NCI-H524 treated with DMSO at 0.1 percent for 48 hours (cell line): ENCODE measurements around the gene KRT24.
"Not testable (repeated sequence)": the region's sequence is repeated elsewhere in the genome, so short reads cannot be mapped to it uniquely, and the experiment has no call there.

Experiments used
- DNase-seq: peaks from one replicate; lab custom pipeline; 2025; lab: John Stamatoyannopoulos, UW

The KRT24 gene

GRCh38 chr17:40703652-40704051 is at the start of gene KRT24:
KRT24 (minus strand) TSS chr17:40703752; CDS start chr17:40703693, 59 bp downstream.
- DNase-seq, result no peak

GRCh38 chr17:40751065-40751464 is 47.5 kb upstream of the KRT24 start:
- DNase-seq, result no peak

- DNase-seq, result no peak
These were observed 46.8 kb upstream of the KRT24 start for GRCh38 chr17:40750391-40750790.

- not testable (repeated sequence) for DNase-seq
These were observed 45.1 kb upstream of the KRT24 start for GRCh38 chr17:40748666-40749065.

- no peak for DNase-seq
These were observed 35.0 kb upstream of the KRT24 start for GRCh38 chr17:40738553-40738952.

GRCh38 chr17:40735016-40735415 is 31.5 kb upstream of the KRT24 start:
- no peak for DNase-seq

GRCh38 chr17:40734018-40734417 is 30.5 kb upstream of the KRT24 start:
- DNase-seq, result no peak

- no peak for DNase-seq
These were observed 27.4 kb upstream of the KRT24 start for GRCh38 chr17:40730970-40731369.

- DNase-seq, result no peak
These were observed 24.1 kb upstream of the KRT24 start for GRCh38 chr17:40727447-40728231.

- no peak for DNase-seq
These were observed 23.4 kb upstream of the KRT24 start for GRCh38 chr17:40726919-40727318.

- no peak for DNase-seq
These were observed 21.1 kb upstream of the KRT24 start for GRCh38 chr17:40724656-40725055.

GRCh38 chr17:40722241-40722640 is 18.7 kb upstream of the KRT24 start:
- no peak for DNase-seq

- no peak for DNase-seq
These were observed 17.3 kb upstream of the KRT24 start for GRCh38 chr17:40720899-40721298.

GRCh38 chr17:40718930-40719329 is 15.4 kb upstream of the KRT24 start:
- DNase-seq, result no peak

- DNase-seq, result no peak
These were observed 14.2 kb upstream of the KRT24 start for GRCh38 chr17:40717776-40718175.

- DNase-seq, result no peak
These were observed 10.9 kb upstream of the KRT24 start for GRCh38 chr17:40714473-40714872.

- no peak for DNase-seq
These were observed 4.2 kb upstream of the KRT24 start for GRCh38 chr17:40707745-40708144.

GRCh38 chr17:40705584-40705983 is 2.0 kb upstream of the KRT24 start:
- no peak for DNase-seq

GRCh38 chr17:40702271-40702670 is 1.3 kb downstream of the KRT24 start:
- no peak for DNase-seq

GRCh38 chr17:40699853-40700252 is 3.7 kb downstream of the KRT24 start:
- no peak for DNase-seq

GRCh38 chr17:40699371-40699770 is 4.2 kb downstream of the KRT24 start:
- DNase-seq, result no peak

- no peak for DNase-seq
These were observed 6.3 kb downstream of the KRT24 start for GRCh38 chr17:40697297-40697696.

- DNase-seq, result no peak
These were observed 6.9 kb downstream of the KRT24 start for GRCh38 chr17:40696651-40697072.

GRCh38 chr17:40695874-40696472 is 7.6 kb downstream of the KRT24 start:
- no peak for DNase-seq
